Vagina (tissue), 2 donors: Measurements from ENCODE around the gene TSACC. TPM values are rescaled to one million over a fixed set of nuclear protein-coding genes. Genes with fewer than 3 reads are reported as not detected.
"Not testable (repeated sequence)": the region's sequence is repeated elsewhere in the genome, so short reads cannot be mapped to it uniquely, and the experiment has no call there.

Experiments
- DNase-seq, 2 donors: peaks; one replicate each; pipeline ENCODE4 v3.0.0-alpha.2; 2017; ENCODE audit errors: extremely low spot score in 2 of 2
- H3K27ac ChIP-seq: fragments of 200-600 bp; sonication (generic); one replicate; pipeline ENCODE4 v1.5.1; 2019
- H3K27me3 ChIP-seq: fragments of 200-600 bp; sonication (generic); one replicate; pipeline ENCODE4 v1.5.1; 2019
- H3K36me3 ChIP-seq, 2 donors: fragments of 200-600 bp; sonication (generic); one replicate each; pipeline ENCODE4 v1.5.1; 2017 to 2019
- H3K4me1 ChIP-seq: fragments of 200-600 bp; sonication (generic); one replicate; pipeline ENCODE4 v1.5.1; 2019
- H3K4me3 ChIP-seq, 2 donors: fragments of 200-600 bp; sonication (generic); 1 replicate in 1 of 2; 2 replicates in 1 of 2; pipeline ENCODE4 v1.5.1; 2016 to 2019
- H3K9me3 ChIP-seq: fragments of 200-600 bp; sonication (generic); one replicate; pipeline ENCODE4 v1.5.1; 2019
- POLR2A ChIP-seq, 2 donors: fragments of 450-650 bp; IDR thresholded peaks; one replicate each; pipeline ENCODE4 v1.6.1; 2017; ENCODE audit warnings: antibody characterized with exemption in 2 of 2, mild to moderate bottlenecking in 2 of 2, moderate library complexity in 2 of 2
- POLR2AphosphoS5 ChIP-seq, 2 donors: sonication (generic); formaldehyde crosslinking; IDR thresholded peaks; one replicate each; pipeline ENCODE4 v1.9.0; 2017; ENCODE audit warnings: antibody characterized with exemption in 2 of 2, mild to moderate bottlenecking in 2 of 2, low read depth in 1 of 2; ENCODE audit not compliant: insufficient read depth in 1 of 2
- intact Hi-C: fragments of 100-400 bp; cut with DNase I; formaldehyde crosslinking; loops from one replicate; pipeline ENCODE4 v1.15.1; 2023
- total RNA-seq: library from RNA; depleted of rRNA; stranded (reverse); fragments of >200 nt; gene quantifications from one replicate; pipeline ENCODE4 v1.2.3, GENCODE V29; 2016
- TF ChIP-seq, protein P1 (sequence below), 3 experiments: fragments of 450-650 bp in 2 of 3; fragments of 200-600 bp in 1 of 3; sonication (generic) in 1 of 3; IDR thresholded peaks; one replicate each; pipeline ENCODE4 v1.5.1; 2017 to 2019; ENCODE audit warnings: antibody characterized with exemption in 3 of 3, mild to moderate bottlenecking in 2 of 3, moderate library complexity in 2 of 3

TSACC gene
- total RNA-seq, 1 donor from 2014 or later = not detected

DNA sequence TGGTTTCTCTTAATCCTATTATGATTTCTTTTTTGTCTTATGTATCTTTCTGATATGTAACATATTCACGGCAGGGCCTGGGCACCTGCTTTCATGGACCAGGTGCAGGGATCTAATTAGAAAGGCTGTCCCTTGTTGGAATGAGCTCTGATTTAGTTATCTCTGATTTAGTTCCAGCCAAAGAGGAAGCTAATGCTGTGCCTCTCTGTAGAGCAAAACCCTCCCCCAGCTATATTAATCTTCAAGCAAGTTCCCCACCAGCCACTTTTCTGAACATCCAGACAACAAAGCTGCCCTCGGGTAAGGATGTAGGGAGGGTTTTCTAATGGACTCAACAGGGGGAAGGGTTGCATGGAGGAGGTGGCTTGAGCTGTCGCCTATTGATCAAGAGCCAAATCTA, 6.1 kb downstream of the TSACC start:
- intact Hi-C loops = no loop called here
- H3K27ac ChIP-seq = no peak overlapping the region
- TF ChIP-seq POLR2AphosphoS5 (IDR thresholded peaks at IDR 0.05; ENCODE audit: insufficient read depth in 1 of 2, low read depth in 1 of 2) = no peak
- no peak for TF ChIP-seq POLR2A (IDR thresholded peaks at IDR 0.05)
- TF ChIP-seq, protein P1, sequence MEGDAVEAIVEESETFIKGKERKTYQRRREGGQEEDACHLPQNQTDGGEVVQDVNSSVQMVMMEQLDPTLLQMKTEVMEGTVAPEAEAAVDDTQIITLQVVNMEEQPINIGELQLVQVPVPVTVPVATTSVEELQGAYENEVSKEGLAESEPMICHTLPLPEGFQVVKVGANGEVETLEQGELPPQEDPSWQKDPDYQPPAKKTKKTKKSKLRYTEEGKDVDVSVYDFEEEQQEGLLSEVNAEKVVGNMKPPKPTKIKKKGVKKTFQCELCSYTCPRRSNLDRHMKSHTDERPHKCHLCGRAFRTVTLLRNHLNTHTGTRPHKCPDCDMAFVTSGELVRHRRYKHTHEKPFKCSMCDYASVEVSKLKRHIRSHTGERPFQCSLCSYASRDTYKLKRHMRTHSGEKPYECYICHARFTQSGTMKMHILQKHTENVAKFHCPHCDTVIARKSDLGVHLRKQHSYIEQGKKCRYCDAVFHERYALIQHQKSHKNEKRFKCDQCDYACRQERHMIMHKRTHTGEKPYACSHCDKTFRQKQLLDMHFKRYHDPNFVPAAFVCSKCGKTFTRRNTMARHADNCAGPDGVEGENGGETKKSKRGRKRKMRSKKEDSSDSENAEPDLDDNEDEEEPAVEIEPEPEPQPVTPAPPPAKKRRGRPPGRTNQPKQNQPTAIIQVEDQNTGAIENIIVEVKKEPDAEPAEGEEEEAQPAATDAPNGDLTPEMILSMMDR (IDR thresholded peaks at IDR 0.05) = no peak
- no peaks in the 10 kb centered on the region for H3K27me3 ChIP-seq
- DNase-seq = no peak
- no peaks in the 10 kb centered on the region for H3K4me1 ChIP-seq
- H3K9me3 ChIP-seq = no peaks in the 10 kb centered on the region
- H3K4me3 ChIP-seq = no peak overlapping the region
- no peaks in the 10 kb centered on the region for H3K36me3 ChIP-seq

DNA sequence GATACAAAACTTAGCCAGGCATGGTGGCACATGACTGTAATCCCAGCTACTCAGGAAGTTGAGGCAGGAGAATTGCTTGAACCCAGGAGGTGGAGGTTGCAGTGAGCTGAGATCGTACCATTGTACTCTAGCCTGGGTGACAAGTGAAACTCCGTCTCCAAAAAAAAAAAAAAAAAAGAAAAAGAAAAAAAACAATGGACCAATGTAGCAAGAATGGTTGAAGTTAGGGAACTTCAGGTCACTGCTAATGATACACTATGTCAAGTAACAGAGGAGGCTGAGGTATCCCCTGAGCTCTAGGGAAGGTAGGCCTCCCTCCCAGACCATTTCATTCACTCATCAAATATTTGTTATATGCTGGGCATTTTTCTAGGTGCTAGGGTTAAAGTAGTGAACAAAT, 7.7 kb downstream of the TSACC start:
- H3K4me3 ChIP-seq, H3K36me3 ChIP-seq, intact Hi-C loops, H3K9me3 ChIP-seq, H3K27me3 ChIP-seq, H3K4me1 ChIP-seq, H3K27ac ChIP-seq, DNase-seq: not testable (repeated sequence)

DNA sequence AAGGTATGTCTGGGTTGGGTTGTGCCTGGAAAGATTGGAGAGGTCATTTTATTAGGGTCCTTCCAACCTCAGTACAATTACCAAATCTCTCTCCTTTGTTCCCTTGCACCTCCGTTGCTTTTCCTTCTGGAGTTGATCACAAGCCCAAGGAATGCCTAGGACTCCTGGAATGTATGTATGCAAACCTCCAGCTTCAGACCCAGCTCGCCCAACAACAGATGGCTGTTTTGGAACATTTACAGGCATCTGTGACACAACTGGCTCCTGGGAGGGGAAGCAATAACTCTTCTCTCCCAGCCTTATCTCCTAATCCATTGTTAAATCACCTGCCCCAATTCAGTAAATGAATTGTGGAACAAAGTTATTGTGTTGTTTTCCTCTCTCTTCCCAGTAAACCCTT, 8.3 kb downstream of the TSACC start:
- intact Hi-C loops = no loop called here
- no peak for DNase-seq
- TF ChIP-seq POLR2AphosphoS5 (IDR thresholded peaks at IDR 0.05; ENCODE audit: insufficient read depth in 1 of 2, low read depth in 1 of 2) (no peak), POLR2A (IDR thresholded peaks at IDR 0.05) (no peak)
- TF ChIP-seq, protein P1 (IDR thresholded peaks at IDR 0.05) = no peak
- no peak overlapping the region for H3K27ac ChIP-seq
- no peaks in the 10 kb centered on the region for H3K36me3 ChIP-seq
- H3K4me1 ChIP-seq = no peaks in the 10 kb centered on the region
- H3K27me3 ChIP-seq = no peaks in the 10 kb centered on the region
- no peak overlapping the region for H3K4me3 ChIP-seq
- no peaks in the 10 kb centered on the region for H3K9me3 ChIP-seq

GRCh38 chr1:156347331-156347730, 9.0 kb downstream of the TSACC start:
- intact Hi-C loops = no loop called here
- DNase-seq = no peak
- Histone ChIP-seq H3K4me1 (no peaks in the 10 kb centered on the region), H3K9me3 (no peaks in the 10 kb centered on the region), H3K36me3 (no peaks in the 10 kb centered on the region), H3K27me3 (no peaks in the 10 kb centered on the region), H3K27ac (no peak overlapping the region), H3K4me3 (no peak overlapping the region)
- TF ChIP-seq, protein P1 (IDR thresholded peaks at IDR 0.05) = no peak
- no peak for TF ChIP-seq POLR2A (IDR thresholded peaks at IDR 0.05)
- no peak for TF ChIP-seq POLR2AphosphoS5 (IDR thresholded peaks at IDR 0.05; ENCODE audit: insufficient read depth in 1 of 2, low read depth in 1 of 2)

GRCh38 chr1:156352481-156352880, 14.2 kb downstream of the TSACC start:
- H3K4me3 ChIP-seq, H3K27ac ChIP-seq, H3K27me3 ChIP-seq, H3K4me1 ChIP-seq, H3K9me3 ChIP-seq, DNase-seq, intact Hi-C loops, H3K36me3 ChIP-seq: not testable (repeated sequence)

DNA sequence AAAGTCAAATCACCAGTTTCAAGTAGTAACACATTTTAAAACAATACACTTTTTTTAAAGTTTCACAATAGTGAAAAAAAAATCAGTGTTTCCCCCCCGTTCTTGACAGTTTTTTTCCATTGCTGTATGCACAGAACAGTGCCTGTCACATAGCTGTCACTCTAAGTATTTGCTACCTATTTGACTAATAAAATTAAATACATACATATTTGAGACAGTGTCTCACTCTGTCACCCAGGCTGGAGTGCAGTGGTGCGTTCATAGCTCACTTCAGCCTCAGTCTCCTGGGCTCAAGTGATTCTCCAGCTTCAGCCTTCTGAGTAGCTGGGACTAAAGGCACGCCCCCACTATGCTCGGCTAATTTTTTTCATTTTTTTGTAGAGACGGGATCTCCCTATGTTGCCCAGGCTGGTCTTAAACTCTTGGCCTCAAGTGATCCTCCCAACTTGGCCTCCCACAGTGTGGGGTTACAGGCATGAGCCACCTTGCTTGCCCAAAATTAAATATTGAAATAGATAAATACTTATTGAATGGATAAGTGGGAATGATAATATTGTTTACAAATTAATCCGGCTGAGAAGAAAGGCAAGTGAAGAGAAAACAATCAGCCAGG, 18.0 kb downstream of the TSACC start:
- H3K4me1 ChIP-seq = no peaks in the 10 kb centered on the region
- intact Hi-C loops = no loop called here
- H3K4me3 ChIP-seq = no peak overlapping the region
- TF ChIP-seq POLR2AphosphoS5 (IDR thresholded peaks at IDR 0.05; ENCODE audit: insufficient read depth in 1 of 2, low read depth in 1 of 2) (no peak), POLR2A (IDR thresholded peaks at IDR 0.05) (no peak)
- TF ChIP-seq, protein P1 (IDR thresholded peaks at IDR 0.05) = no peak
- no peaks in the 10 kb centered on the region for H3K27me3 ChIP-seq
- no peak for DNase-seq
- H3K36me3 ChIP-seq = no peaks in the 10 kb centered on the region
- H3K27ac ChIP-seq = no peak overlapping the region
- no peaks in the 10 kb centered on the region for H3K9me3 ChIP-seq
